ENCODE data around the gene ANXA5. TPM values are rescaled to one million over a fixed set of nuclear protein-coding genes. Genes with fewer than 3 reads are reported as not detected.

The ANXA5 gene
- total and polyA plus RNA-seq, 4 donors = 335 to 471 (median 394) TPM

DNA sequence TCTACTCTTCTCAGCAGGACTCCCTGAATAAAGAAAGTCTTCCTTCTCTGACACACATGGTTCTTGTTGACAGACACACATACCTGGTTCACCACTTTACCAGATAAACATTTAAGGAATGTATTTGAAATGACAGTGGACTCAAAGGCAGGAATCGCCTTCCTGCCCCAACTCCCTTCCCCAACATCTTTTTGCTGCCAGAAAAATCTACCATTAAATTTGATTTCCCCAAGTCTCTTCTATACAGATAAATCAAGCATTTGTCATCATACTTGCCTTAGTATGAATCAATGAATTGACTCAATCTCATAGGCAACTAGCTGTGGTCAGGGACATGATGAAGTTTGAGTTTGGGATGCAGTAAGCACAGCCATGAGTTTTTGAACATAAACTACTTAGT lies 23.3 kb upstream of the ANXA5 start:
- no peak overlapping the region for H3K4me3 ChIP-seq (ENCODE audit: low read length in 2 of 2)
- H3K9me3 ChIP-seq (ENCODE audit: control insufficient read depth, low read length) = no peaks in the 10 kb centered on the region
- H3K27me3 ChIP-seq (ENCODE audit: control insufficient read depth in 1 of 2, insufficient read depth in 2 of 2, low read length in 1 of 2) = no peaks in the 10 kb centered on the region
- WGBS, 2 donors = 74 to 85% methylated on average over 1 of the region's 1 CpG
- H3K4me1 ChIP-seq (ENCODE audit: control insufficient read depth in 1 of 2, insufficient read depth in 2 of 2, low read length in 2 of 2) = no peaks in the 10 kb centered on the region
- DNase-seq (no peak), ATAC-seq (ENCODE audit: low FRiP score) (no peak)
- intact Hi-C loops (cut with DNase I) = no loop called here
- peaks cover 0 to 3% of the 10 kb centered on the region in 2 donors for H3K36me3 ChIP-seq (ENCODE audit: control insufficient read depth in 1 of 2, insufficient read depth in 2 of 2, low read length in 1 of 2)
- H3K27ac ChIP-seq (ENCODE audit: low read depth in 1 of 2, low read length in 2 of 2) = no peak overlapping the region

DNA sequence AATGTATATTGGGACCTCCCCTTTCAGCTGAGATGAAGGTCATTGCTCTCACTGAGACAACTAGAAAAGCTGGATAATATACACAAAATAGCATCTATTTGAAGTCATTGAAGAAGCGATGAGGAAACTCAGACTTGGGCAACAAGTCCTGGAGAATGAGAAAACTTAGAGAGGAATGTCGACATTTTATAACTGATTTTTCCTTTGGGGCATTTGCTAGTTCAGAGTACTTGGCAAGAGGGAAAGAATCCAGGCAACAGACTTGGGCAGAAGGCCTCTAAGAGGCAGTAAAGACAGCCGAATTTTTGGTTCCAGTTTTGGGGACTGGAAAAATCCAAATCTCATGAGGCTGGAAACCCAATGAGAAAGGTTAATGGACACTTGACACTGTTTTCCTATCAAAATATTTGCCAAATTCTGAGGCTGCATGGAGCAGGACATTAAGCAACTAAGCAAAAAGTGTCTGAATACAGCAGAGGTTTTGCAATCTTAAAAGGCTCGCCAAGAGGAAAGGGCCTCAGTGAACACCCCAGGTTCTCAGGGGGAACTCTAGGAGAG lies 21.0 kb upstream of the ANXA5 start:
- H3K27me3 ChIP-seq (ENCODE audit: control insufficient read depth in 1 of 2, insufficient read depth in 2 of 2, low read length in 1 of 2) = no peaks in the 10 kb centered on the region
- no peak overlapping the region for H3K27ac ChIP-seq (ENCODE audit: low read depth in 1 of 2, low read length in 2 of 2)
- ATAC-seq (ENCODE audit: low FRiP score) (peak; percentile 86), DNase-seq (no peak)
- H3K9me3 ChIP-seq (ENCODE audit: control insufficient read depth, low read length) = no peaks in the 10 kb centered on the region
- WGBS, 2 donors = 58 to 62% methylated on average over 4 of the region's 4 CpGs
- peaks cover 0 to 3% of the 10 kb centered on the region in 2 donors for H3K36me3 ChIP-seq (ENCODE audit: control insufficient read depth in 1 of 2, insufficient read depth in 2 of 2, low read length in 1 of 2)
- no peaks in the 10 kb centered on the region for H3K4me1 ChIP-seq (ENCODE audit: control insufficient read depth in 1 of 2, insufficient read depth in 2 of 2, low read length in 2 of 2)
- no peak overlapping the region for H3K4me3 ChIP-seq (ENCODE audit: low read length in 2 of 2)
- intact Hi-C loops (cut with DNase I) = no loop called here

DNA sequence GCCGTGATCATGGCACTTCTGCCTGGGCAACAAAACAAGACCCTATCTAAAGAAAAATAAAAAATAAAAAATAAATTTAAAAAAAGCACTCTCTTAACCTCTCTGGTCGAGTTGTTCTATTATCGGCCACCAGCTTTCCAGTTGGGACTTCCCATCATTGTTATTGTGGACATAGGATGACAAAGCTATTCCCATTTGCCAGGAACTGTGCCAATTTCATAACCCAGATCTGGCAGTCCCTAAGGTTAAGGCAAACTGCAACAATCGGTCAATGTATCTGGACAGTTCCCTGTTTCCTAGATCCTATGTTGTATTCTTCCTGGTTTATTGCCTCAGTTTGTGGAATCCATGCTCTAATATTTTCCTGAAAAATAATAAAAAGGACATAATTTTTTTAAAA lies 17.8 kb upstream of the ANXA5 start:
- Histone ChIP-seq H3K36me3 (ENCODE audit: control insufficient read depth in 1 of 2, insufficient read depth in 2 of 2, low read length in 1 of 2) (peaks cover 0 to 3% of the 10 kb centered on the region in 2 donors), H3K9me3 (ENCODE audit: control insufficient read depth, low read length) (no peaks in the 10 kb centered on the region), H3K27ac (ENCODE audit: low read depth in 1 of 2, low read length in 2 of 2) (no peak overlapping the region), H3K4me3 (ENCODE audit: low read length in 2 of 2) (no peak overlapping the region), H3K27me3 (ENCODE audit: control insufficient read depth in 1 of 2, insufficient read depth in 2 of 2, low read length in 1 of 2) (no peaks in the 10 kb centered on the region), H3K4me1 (ENCODE audit: control insufficient read depth in 1 of 2, insufficient read depth in 2 of 2, low read length in 2 of 2) (no peaks in the 10 kb centered on the region)
- ATAC-seq (ENCODE audit: low FRiP score) = no peak
- intact Hi-C loops (cut with DNase I) = no loop called here
- no peak for DNase-seq
- WGBS, 2 donors = 62 to 65% methylated on average over 4 of the region's 4 CpGs

DNA sequence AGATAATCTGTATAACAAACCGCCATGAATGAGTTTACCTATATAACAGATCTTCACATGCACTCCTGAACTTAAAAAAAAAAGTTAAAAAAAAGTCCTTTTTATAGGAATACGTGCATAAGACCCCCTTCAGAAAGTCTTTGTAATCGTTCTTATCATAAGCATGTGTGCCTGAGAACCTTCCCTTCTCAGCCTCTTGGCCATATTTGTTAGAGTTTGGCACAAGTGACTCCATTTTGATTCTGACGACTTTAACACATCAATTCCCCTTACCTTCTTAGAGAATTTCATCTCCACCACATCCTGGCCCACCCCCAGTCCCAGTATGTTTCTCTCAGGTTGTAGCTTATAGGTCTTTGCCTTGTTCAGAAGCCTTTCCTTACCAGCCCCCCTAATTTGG lies 16.0 kb upstream of the ANXA5 start:
- intact Hi-C loops (cut with DNase I) = no loop called here
- 93 to 96% methylated on average over 4 of the region's 4 CpGs for WGBS, 2 donors
- no peaks in the 10 kb centered on the region for H3K4me1 ChIP-seq (ENCODE audit: control insufficient read depth in 1 of 2, insufficient read depth in 2 of 2, low read length in 2 of 2)
- peaks cover 0 to 3% of the 10 kb centered on the region in 2 donors for H3K36me3 ChIP-seq (ENCODE audit: control insufficient read depth in 1 of 2, insufficient read depth in 2 of 2, low read length in 1 of 2)
- H3K9me3 ChIP-seq (ENCODE audit: control insufficient read depth, low read length) = no peaks in the 10 kb centered on the region
- no peak overlapping the region for H3K4me3 ChIP-seq (ENCODE audit: low read length in 2 of 2)
- H3K27ac ChIP-seq (ENCODE audit: low read depth in 1 of 2, low read length in 2 of 2) = no peak overlapping the region
- ATAC-seq (ENCODE audit: low FRiP score) (no peak), DNase-seq (no peak)
- no peaks in the 10 kb centered on the region for H3K27me3 ChIP-seq (ENCODE audit: control insufficient read depth in 1 of 2, insufficient read depth in 2 of 2, low read length in 1 of 2)

DNA sequence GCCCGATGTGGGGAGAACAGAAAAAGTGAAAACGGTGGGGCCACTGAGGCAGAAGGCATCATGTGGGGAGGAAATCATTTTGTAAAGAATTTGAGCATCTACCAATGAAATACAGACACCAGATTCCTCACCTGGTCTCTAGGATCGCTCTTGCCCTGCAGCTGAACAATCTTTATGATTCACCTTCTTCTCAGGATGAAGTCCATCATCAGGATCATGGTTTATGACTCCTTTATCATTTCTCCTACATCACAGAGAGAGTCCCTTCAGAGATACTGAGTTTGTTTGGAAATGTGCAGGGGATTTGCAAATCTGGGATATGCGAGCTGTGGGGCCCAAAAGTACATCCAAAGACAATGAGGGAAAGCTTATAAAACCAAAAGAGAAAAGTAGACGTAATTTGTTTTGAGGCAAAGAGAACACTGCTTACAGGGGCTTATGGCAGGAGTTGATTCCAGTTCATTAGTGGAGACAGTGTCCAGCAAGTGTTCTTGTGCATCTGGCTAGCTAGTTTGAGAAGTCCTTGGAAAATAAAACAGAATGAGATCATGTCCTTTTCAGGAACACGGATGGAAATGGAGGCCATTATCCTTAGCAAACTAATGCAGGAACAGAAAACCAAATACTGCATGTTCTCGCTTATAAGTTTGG lies 15.3 kb upstream of the ANXA5 start:
- peak overlapping the region in 1 of 2 donors; percentile 69 for H3K27ac ChIP-seq (ENCODE audit: low read depth in 1 of 2, low read length in 2 of 2)
- H3K9me3 ChIP-seq (ENCODE audit: control insufficient read depth, low read length) = no peaks in the 10 kb centered on the region
- DNase-seq (no peak), ATAC-seq (ENCODE audit: low FRiP score) (peak; percentile 78)
- H3K4me1 ChIP-seq (ENCODE audit: control insufficient read depth in 1 of 2, insufficient read depth in 2 of 2, low read length in 2 of 2) = no peaks in the 10 kb centered on the region
- H3K4me3 ChIP-seq (ENCODE audit: low read length in 2 of 2) = no peak overlapping the region
- H3K36me3 ChIP-seq (ENCODE audit: control insufficient read depth in 1 of 2, insufficient read depth in 2 of 2, low read length in 1 of 2) = peaks cover 0 to 3% of the 10 kb centered on the region in 2 donors
- no peaks in the 10 kb centered on the region for H3K27me3 ChIP-seq (ENCODE audit: control insufficient read depth in 1 of 2, insufficient read depth in 2 of 2, low read length in 1 of 2)
- WGBS, 2 donors = 56 to 58% methylated on average over 7 of the region's 7 CpGs
- intact Hi-C loops (cut with DNase I) = no loop called here

DNA sequence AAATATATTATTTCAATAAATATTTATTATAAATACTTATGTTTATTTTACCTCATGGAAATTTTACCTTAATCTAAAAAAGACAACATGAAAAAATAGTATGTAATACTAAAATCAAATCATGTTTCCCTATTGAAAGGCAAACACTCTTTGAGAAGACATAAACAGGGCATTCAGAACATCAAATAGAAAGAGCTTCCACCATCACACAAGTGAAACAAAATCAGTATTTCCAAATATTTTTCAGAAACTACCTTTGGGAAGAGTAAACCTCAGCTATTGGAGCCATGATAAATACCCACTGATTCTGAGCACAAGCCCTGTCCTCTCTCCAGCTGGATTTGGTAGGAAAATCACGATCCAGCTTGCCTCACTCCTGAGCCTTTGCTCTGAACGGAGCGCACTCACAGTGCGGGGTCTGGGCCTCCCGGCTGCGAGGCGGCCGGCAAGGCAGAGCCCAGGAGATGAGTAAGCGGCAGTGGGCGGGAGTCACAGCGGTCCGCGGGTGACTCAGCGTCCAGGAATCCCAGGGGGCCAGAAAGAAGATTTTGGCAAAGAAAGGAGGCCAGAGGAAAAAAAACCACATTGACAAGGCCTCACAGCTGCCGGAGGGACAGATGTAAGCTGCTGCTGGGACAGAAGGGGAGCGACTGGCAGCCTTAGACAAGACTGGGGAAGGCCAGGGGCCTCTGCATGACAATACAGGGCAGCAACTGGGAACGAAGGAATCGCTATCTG lies 14.7 kb upstream of the ANXA5 start:
- ATAC-seq (ENCODE audit: low FRiP score) (peak; percentile 98), DNase-seq (peak; percentile 92 to 97)
- peak overlapping the region in 1 of 2 donors; percentile 21 for H3K4me3 ChIP-seq (ENCODE audit: low read length in 2 of 2)
- H3K27me3 ChIP-seq (ENCODE audit: control insufficient read depth in 1 of 2, insufficient read depth in 2 of 2, low read length in 1 of 2) = no peaks in the 10 kb centered on the region
- H3K36me3 ChIP-seq (ENCODE audit: control insufficient read depth in 1 of 2, insufficient read depth in 2 of 2, low read length in 1 of 2) = peaks cover 0 to 1% of the 10 kb centered on the region in 2 donors
- no peaks in the 10 kb centered on the region for H3K4me1 ChIP-seq (ENCODE audit: control insufficient read depth in 1 of 2, insufficient read depth in 2 of 2, low read length in 2 of 2)
- intact Hi-C loops (cut with DNase I) = no loop called here
- peak overlapping the region; percentile 22 to 69 for H3K27ac ChIP-seq (ENCODE audit: low read depth in 1 of 2, low read length in 2 of 2)
- 2 to 4% methylated on average over 18 of the region's 18 CpGs for WGBS, 2 donors
- no peaks in the 10 kb centered on the region for H3K9me3 ChIP-seq (ENCODE audit: control insufficient read depth, low read length)

DNA sequence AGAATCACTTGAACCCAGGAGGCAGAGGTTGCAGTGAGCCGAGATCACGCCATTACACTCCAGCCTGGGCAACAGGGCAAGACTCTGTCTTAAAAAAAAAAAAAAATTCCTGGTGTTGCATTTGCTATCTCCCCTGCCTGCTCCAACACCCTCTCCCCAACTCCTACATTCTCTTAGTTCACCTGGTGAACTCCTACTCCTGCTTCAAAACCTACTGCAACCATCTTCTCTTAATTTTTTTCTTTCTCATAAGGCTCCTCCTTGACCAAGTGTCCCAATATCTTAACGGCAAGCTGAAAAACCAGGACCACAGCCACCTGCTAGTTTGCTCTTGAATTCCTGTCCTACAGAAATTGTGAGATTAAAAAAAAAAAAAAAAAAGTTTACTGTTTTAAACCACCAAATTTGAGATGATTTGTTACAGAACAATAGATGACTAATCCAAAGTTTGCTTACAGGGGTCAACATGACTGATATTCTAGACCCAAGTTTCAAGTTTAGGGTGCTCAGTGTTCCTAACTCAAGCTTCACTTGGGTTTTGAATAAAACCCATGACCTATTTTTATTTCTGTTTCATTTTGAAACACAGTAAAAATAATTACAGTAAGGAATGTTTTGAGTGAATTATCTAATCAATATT lies 13.1 kb upstream of the ANXA5 start:
- no peaks in the 10 kb centered on the region for H3K27me3 ChIP-seq (ENCODE audit: control insufficient read depth in 1 of 2, insufficient read depth in 2 of 2, low read length in 1 of 2)
- no peaks in the 10 kb centered on the region for H3K4me1 ChIP-seq (ENCODE audit: control insufficient read depth in 1 of 2, insufficient read depth in 2 of 2, low read length in 2 of 2)
- WGBS, 2 donors = 96 to 98% methylated on average over 3 of the region's 3 CpGs
- no peaks in the 10 kb centered on the region for H3K9me3 ChIP-seq (ENCODE audit: control insufficient read depth, low read length)
- H3K36me3 ChIP-seq (ENCODE audit: control insufficient read depth in 1 of 2, insufficient read depth in 2 of 2, low read length in 1 of 2) = no peaks in the 10 kb centered on the region
- no peak overlapping the region for H3K4me3 ChIP-seq (ENCODE audit: low read length in 2 of 2)
- intact Hi-C loops (cut with DNase I) = no loop called here
- DNase-seq (no peak), ATAC-seq (ENCODE audit: low FRiP score) (no peak)
- H3K27ac ChIP-seq (ENCODE audit: low read depth in 1 of 2, low read length in 2 of 2) = no peak overlapping the region

DNA sequence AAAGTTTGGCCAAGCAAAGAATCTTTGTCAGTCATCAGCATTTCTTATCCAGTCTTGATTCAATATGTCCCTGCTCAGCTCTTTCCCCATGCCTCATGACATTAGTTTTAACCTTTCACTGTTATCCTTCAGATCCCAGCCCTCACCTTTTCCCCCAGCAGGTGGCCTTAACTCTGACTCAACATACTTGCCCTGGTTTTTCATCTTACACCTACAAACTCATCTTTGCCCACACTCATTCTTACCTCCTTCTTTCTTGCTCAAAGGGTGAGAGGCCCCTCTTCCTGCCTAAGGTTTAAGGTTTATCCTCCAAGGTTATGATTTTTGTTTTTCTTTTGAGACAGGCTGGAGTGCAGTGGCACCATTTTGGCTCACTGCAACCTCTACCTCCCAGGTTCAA lies 10.6 kb upstream of the ANXA5 start:
- intact Hi-C loops (cut with DNase I) = no loop called here
- H3K4me1 ChIP-seq (ENCODE audit: control insufficient read depth in 1 of 2, insufficient read depth in 2 of 2, low read length in 2 of 2) = no peaks in the 10 kb centered on the region
- no peaks in the 10 kb centered on the region for H3K9me3 ChIP-seq (ENCODE audit: control insufficient read depth, low read length)
- no peak for DNase-seq
- no peak for ATAC-seq (ENCODE audit: low FRiP score)
- no peak overlapping the region for H3K4me3 ChIP-seq (ENCODE audit: low read length in 2 of 2)
- H3K27me3 ChIP-seq (ENCODE audit: control insufficient read depth in 1 of 2, insufficient read depth in 2 of 2, low read length in 1 of 2) = no peaks in the 10 kb centered on the region
- H3K27ac ChIP-seq (ENCODE audit: low read depth in 1 of 2, low read length in 2 of 2) = no peak overlapping the region
- H3K36me3 ChIP-seq (ENCODE audit: control insufficient read depth in 1 of 2, insufficient read depth in 2 of 2, low read length in 1 of 2) = no peaks in the 10 kb centered on the region

Measured in aorta (tissue), 5 donors.